Left lung (tissue), 10 donors: ENCODE measurements around the gene TSHZ3. TPM values are rescaled to one million over a fixed set of nuclear protein-coding genes. Genes with fewer than 3 reads are reported as not detected.

Source experiments
- ATAC-seq: fragments of 200-7000 bp; cut with Tn5 transposase; one replicate; pipeline ENCODE4 v1.9.1; 2020; ENCODE audit warnings: moderate library complexity
- DNase-seq, 4 donors: peaks; one replicate each; pipeline ENCODE4 v3.0.0-alpha.2; 2013 to 2020
- H3K27ac ChIP-seq, 2 donors: fragments of 200-600 bp; sonication (generic) in 1 of 2; one replicate each; pipeline versions ENCODE4 v1.5.0 to v1.8.0; 2020 to 2021
- H3K27me3 ChIP-seq, 2 donors: fragments of 200-600 bp; sonication (generic) in 1 of 2; one replicate each; pipeline versions ENCODE4 v1.5.0 to v1.8.0; 2020 to 2021
- H3K36me3 ChIP-seq, 2 donors: fragments of 200-600 bp; sonication (generic) in 1 of 2; one replicate each; pipeline versions ENCODE4 v1.5.0 to v1.8.0; 2020 to 2021
- H3K4me1 ChIP-seq, 2 donors: fragments of 200-600 bp; one replicate each; pipeline ENCODE4 v1.8.0; 2021
- H3K4me3 ChIP-seq, 2 donors: fragments of 200-600 bp; sonication (generic) in 1 of 2; one replicate each; pipeline versions ENCODE4 v1.5.0 to v1.8.0; 2020 to 2021; ENCODE audit warnings: mild to moderate bottlenecking in 1 of 2
- H3K9me3 ChIP-seq, 2 donors: fragments of 200-600 bp; sonication (generic) in 1 of 2; one replicate each; pipeline versions ENCODE4 v1.5.0 to v1.8.0; 2020 to 2021
- intact Hi-C, 2 donors: fragments of 100-400 bp; cut with DNase I; formaldehyde crosslinking; loops; one replicate each; pipeline versions ENCODE4 v1.11.2 to v1.14.2; 2022
- polyA plus RNA-seq, 6 donors: library from polyadenylated mRNA; unstranded; fragments of 120-200 nt; gene quantifications; one replicate each; pipeline ENCODE4 v1.2.1, GENCODE V29; 2013; ENCODE audit not compliant: insufficient read length in 6 of 6
- total RNA-seq, 2 donors: library from RNA; stranded (reverse); fragmentation: NEBNext Ultra II Directional; extraction: Animal tissue kit (Norgen Biotek cat#: 25700); gene quantifications; one replicate each; pipeline ENCODE4 v1.2.1, GENCODE V29; 2021
- TF ChIP-seq, protein P1 (sequence below), 2 donors: fragments of 200-600 bp; sonication (generic) in 1 of 2; IDR thresholded peaks; one replicate each; pipeline versions ENCODE4 v1.5.0 to v1.8.0; 2021; ENCODE audit warnings: antibody characterized with exemption in 2 of 2
- donor health status: DM: no; HTN: yes; CAD: no.
- donor health status: DM: no; HTN: no; CAD: no.

TSHZ3 gene
- total and polyA plus RNA-seq, 8 donors = 6.7 to 42.9 (median 35.2) TPM

DNA sequence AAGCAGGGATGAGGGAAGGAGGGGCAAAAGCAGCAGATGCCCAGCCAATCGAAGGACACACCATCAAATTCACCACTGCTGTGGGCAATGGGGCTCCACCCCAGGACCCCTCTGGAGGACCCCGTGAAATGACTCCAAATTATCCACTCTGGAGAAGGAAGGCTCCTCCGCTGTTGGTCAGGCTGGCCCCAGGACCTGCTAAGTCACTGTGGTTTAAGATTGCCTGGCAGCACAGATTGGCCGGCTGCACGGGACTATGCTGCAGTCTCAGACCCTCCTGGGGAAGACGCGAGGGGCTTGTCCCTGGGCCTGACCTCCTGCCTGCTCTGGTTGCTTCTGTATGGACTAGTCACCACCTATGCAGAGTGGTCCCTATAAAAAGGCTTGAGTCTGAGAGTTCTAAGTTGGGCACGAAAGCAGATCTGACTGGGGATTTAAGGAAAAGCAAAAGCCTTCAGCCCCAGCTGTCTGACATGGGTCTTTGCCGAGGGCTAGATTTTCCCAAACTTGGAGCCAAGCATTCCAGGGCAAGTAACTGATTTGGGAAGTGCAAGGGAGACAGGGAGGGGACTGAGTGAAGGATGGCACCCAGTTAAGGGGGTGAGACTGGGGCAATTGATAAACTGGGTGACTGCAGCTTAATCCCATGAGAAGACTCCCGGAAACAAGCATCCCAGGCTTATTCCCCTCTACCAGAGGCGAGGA is 91.7 kb downstream of the TSHZ3 start:
- ATAC-seq = no peak

DNA sequence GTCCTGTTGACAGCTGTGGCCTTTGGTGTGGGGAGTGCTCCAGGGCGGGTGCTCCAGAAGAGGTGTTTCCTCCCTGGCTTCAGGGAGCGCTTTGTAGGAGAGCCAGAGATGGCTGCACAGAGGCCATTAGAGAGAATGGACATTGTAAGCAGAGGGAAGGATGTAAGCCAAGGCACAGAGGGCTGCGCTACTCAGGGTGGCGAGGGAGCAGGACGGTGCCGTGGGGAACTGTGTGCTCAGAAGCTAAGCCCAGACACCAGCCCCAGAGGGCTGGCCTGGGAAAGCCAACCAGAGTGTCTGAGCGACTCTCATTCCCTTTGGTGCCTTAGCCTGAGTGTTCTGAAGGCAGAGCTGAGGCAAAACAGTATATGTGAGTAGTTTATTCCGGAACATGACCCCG is 92.2 kb downstream of the TSHZ3 start:
- no peak for DNase-seq
- H3K4me1 ChIP-seq = peaks cover 0 to 8% of the 10 kb centered on the region in 2 donors
- peaks cover 0 to 8% of the 10 kb centered on the region in 2 donors for H3K27me3 ChIP-seq
- H3K9me3 ChIP-seq = no peaks in the 10 kb centered on the region
- H3K27ac ChIP-seq = no peak overlapping the region
- no peaks in the 10 kb centered on the region for H3K36me3 ChIP-seq
- intact Hi-C loops = no loop called here
- H3K4me3 ChIP-seq = no peak overlapping the region
- no peak for ATAC-seq
- TF ChIP-seq, protein P1, sequence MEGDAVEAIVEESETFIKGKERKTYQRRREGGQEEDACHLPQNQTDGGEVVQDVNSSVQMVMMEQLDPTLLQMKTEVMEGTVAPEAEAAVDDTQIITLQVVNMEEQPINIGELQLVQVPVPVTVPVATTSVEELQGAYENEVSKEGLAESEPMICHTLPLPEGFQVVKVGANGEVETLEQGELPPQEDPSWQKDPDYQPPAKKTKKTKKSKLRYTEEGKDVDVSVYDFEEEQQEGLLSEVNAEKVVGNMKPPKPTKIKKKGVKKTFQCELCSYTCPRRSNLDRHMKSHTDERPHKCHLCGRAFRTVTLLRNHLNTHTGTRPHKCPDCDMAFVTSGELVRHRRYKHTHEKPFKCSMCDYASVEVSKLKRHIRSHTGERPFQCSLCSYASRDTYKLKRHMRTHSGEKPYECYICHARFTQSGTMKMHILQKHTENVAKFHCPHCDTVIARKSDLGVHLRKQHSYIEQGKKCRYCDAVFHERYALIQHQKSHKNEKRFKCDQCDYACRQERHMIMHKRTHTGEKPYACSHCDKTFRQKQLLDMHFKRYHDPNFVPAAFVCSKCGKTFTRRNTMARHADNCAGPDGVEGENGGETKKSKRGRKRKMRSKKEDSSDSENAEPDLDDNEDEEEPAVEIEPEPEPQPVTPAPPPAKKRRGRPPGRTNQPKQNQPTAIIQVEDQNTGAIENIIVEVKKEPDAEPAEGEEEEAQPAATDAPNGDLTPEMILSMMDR (IDR thresholded peaks at IDR 0.05) = no peak

More for the DNA sequence above, 91.7 kb downstream of the TSHZ3 start:
- Histone ChIP-seq H3K27me3 (peaks cover 0 to 8% of the 10 kb centered on the region in 2 donors), H3K27ac (no peak overlapping the region), H3K4me1 (peaks cover 0 to 8% of the 10 kb centered on the region in 2 donors), H3K36me3 (no peaks in the 10 kb centered on the region), H3K9me3 (no peaks in the 10 kb centered on the region), H3K4me3 (no peak overlapping the region)
- TF ChIP-seq, protein P1 (IDR thresholded peaks at IDR 0.05) = no peak
- DNase-seq = no peak
- intact Hi-C loops = no loop called here

DNA sequence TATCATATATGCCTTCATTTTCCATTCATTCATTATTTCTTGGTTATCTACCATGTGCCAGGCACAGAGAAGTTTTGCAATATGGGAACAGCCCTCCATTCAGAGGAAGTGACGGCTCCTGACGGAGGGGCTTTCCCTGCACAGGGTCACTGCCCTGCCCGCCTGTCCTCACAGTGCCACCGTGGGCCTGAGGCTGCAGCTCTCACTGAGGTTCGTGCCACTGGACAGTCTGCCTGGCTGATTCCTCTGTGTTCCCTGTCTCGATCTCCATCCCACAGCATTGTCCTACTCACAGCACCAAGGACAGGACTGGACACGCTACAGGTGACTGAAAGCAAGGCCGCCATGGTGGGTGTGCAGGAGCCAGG is 92.7 kb downstream of the TSHZ3 start:
- TF ChIP-seq, protein P1 (IDR thresholded peaks at IDR 0.05) = no peak
- no peak overlapping the region for H3K27ac ChIP-seq
- intact Hi-C loops = no loop called here

DNA sequence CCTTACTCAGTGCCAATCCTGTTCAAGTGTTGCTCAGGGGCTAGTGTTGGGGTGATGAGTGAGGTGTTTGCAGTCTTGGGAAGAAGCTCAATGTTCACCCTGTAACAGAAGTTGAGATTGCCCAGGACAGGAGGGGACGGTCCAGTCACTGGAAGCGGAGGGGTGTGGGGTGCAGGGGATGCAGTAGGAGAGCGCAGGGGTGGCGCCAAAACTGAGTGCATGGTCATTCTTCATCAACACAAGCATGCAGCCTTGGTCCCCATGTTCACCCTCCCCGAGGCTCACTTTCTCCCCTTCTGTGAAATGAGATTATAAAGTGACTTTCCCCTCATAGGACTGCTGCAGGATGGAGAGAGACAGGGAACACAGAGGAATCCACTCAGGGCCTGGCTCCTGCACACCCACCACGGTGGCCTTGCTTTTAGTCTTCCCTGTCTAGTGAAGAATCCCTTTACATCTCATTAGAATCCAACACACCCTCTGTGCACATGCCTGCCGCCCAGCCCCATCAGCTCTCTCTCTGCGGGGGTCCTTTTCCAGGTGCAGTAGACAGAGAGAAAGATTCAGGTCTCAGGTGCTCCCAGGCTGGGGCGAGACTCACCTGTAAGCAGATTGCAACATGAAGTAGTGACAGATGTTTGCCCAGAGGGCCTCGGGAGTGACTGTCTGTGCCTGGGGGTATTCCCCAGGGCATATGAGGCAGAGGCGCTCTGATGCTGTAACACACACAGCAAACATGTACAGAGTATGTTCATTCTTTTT is 93.2 kb downstream of the TSHZ3 start:
- Histone ChIP-seq H3K27me3 (peaks cover 0 to 8% of the 10 kb centered on the region in 2 donors), H3K4me1 (peaks cover 0 to 3% of the 10 kb centered on the region in 2 donors), H3K9me3 (no peaks in the 10 kb centered on the region), H3K4me3 (no peak overlapping the region), H3K27ac (no peak overlapping the region), H3K36me3 (no peaks in the 10 kb centered on the region)
- DNase-seq = no peak
- TF ChIP-seq, protein P1 (IDR thresholded peaks at IDR 0.05) = no peak
- ATAC-seq = no peak
- intact Hi-C loops = no loop called here

More for the DNA sequence above, 92.7 kb downstream of the TSHZ3 start:
- ATAC-seq (no peak), DNase-seq (no peak)
- Histone ChIP-seq H3K9me3 (no peaks in the 10 kb centered on the region), H3K4me3 (no peak overlapping the region), H3K4me1 (peaks cover 0 to 8% of the 10 kb centered on the region in 2 donors), H3K36me3 (no peaks in the 10 kb centered on the region), H3K27me3 (peaks cover 0 to 8% of the 10 kb centered on the region in 2 donors)

DNA sequence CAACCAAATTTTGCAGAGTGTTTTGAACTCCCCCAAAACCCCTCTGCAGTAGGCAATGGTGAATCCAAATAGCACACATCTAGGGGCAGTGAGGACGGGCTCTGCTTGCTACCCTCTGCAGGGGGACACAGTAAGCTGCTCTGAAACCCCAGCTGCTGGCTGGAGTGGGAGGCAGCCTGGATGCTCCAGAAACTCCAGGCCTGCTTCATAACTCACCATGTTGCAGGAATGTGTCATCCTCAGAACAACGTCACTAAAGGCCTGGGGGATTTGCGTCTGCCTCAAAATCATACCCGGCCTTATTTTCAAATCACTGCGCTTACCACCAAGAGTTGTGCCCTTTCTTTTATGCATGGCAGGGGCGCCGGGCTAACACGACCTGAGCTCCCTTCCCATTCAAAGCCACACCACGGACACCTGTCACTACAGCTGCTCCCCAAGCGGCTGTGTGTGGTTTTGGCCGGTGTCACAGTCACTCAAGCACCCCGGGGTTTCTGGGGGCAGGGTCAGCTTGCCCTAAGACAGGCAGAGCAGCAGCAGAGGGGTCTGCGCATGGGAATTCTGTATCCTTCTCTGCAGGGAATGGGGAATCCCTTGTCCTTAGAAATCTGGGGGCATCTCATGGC is 93.9 kb downstream of the TSHZ3 start:
- ATAC-seq = no peak
- H3K9me3 ChIP-seq = no peaks in the 10 kb centered on the region
- no peak for DNase-seq
- intact Hi-C loops = no loop called here
- TF ChIP-seq, protein P1 (IDR thresholded peaks at IDR 0.05) = no peak
- H3K4me3 ChIP-seq = no peak overlapping the region
- H3K27ac ChIP-seq = no peak overlapping the region
- H3K27me3 ChIP-seq = peaks cover 0 to 8% of the 10 kb centered on the region in 2 donors
- no peaks in the 10 kb centered on the region for H3K36me3 ChIP-seq
- no peaks in the 10 kb centered on the region for H3K4me1 ChIP-seq
